ENCODE measurements around the gene PBX3. TPM values are rescaled to one million over a fixed set of nuclear protein-coding genes. Genes with fewer than 3 reads are reported as not detected.

Gene PBX3
- total and polyA plus RNA-seq, 2 of the 13 experiments (the other 11 are each of a cell fraction or from before 2014, with no cell fraction given), result 6.0 to 11.2 TPM

DNA sequence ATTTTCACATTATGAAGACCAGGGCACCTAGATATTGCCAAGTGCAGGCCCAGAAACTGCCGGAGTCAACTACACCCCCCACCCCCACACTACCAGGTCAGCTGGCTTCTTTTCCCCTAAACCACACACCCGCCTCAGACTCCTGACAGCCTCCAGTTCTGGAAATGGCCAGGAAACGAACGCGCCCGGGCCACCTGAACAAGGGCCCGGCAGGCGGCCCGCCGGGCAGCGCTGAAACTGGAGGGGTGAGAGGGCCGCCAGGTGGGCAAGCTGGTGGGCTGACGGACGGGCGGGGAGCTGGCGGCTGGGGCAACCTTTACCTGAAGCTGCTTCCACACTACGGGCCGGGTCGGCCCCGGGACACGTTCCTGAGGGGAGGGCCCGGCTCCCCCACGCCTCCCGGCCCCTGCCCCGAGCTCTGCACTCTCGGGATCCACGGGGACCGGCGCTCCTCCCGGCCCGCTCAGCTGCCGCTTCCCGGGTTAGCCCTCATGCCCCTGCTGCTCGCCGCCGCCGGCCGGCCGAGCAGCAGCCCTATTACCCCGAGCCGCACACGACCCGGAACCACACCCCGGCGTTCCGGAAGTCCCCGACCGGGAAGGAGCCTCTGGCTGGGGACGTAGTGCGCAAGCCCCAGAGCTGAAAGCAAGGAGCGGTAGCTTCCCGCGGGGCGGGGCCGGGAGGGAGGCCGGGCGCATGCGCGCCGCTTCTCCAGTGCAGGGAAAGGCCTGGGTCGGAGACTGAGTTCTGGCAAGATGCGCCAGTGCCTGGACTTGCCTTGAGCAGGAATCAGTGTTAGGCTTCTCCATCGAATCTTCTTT, 40.3 kb upstream of the PBX3 start, which contains the start of gene MAPKAP1 (continued):
- no peak for TF ChIP-seq SCMH1 (CRISPR knock-in tag; IDR thresholded peaks at IDR 0.05; ENCODE audit: borderline replicate concordance)
- no peak for TF ChIP-seq TCF7L2 (IDR thresholded peaks at IDR 0.05; ENCODE audit: low read depth, low read length)
- TF ChIP-seq ZNF44 (CRISPR knock-in tag; IDR thresholded peaks at IDR 0.05), result no peak
- peak; percentile 71 to 91 for TF ChIP-seq POLR2A (IDR thresholded peaks at IDR 0.05; ENCODE audit: insufficient read depth in 1 of 2, low read depth in 2 of 2, low read length in 2 of 2)
- TF ChIP-seq ZNF260 (CRISPR knock-in tag; IDR thresholded peaks at IDR 0.05; ENCODE audit: borderline replicate concordance, low read depth), result no peak
- no peak for TF ChIP-seq NCOA5 (CRISPR knock-in tag; IDR thresholded peaks at IDR 0.05)
- no peak for TF ChIP-seq CHCHD3 (CRISPR knock-in tag; IDR thresholded peaks at IDR 0.05)
- peak; percentile 97 for TF ChIP-seq RBFOX2 (IDR thresholded peaks at IDR 0.05; ENCODE audit: low read depth, low read length)
- no peak; the same call in 1 of the 2 replicates for TF ChIP-seq ZKSCAN8 (CRISPR knock-in tag; IDR thresholded peaks at IDR 0.05; ENCODE audit: borderline replicate concordance)
- no peak for TF ChIP-seq MBNL3 (CRISPR knock-in tag; conservative IDR thresholded peaks at IDR 0.05)
- TF ChIP-seq ZMYM2 (CRISPR knock-in tag; IDR thresholded peaks at IDR 0.05), result no peak
- TF ChIP-seq NR1H2 (CRISPR knock-in tag; IDR thresholded peaks at IDR 0.05; ENCODE audit: borderline replicate concordance, low read depth), result no peak
- no peak for TF ChIP-seq ZNF577 (CRISPR knock-in tag; IDR thresholded peaks at IDR 0.05; ENCODE audit: borderline replicate concordance, low read depth)
- no peak for TF ChIP-seq TCF12 (IDR thresholded peaks at IDR 0.05)
- TF ChIP-seq TCF12 (CRISPR knock-in tag; IDR thresholded peaks at IDR 0.05), result no peak
- no peak for TF ChIP-seq MAFG (CRISPR knock-in tag; IDR thresholded peaks at IDR 0.05)
- TF ChIP-seq ZNF839 (CRISPR knock-in tag; IDR thresholded peaks at IDR 0.05; ENCODE audit: borderline replicate concordance), result no peak
- TF ChIP-seq REL (CRISPR knock-in tag; conservative IDR thresholded peaks at IDR 0.05), result no peak
- TF ChIP-seq, protein P1, sequence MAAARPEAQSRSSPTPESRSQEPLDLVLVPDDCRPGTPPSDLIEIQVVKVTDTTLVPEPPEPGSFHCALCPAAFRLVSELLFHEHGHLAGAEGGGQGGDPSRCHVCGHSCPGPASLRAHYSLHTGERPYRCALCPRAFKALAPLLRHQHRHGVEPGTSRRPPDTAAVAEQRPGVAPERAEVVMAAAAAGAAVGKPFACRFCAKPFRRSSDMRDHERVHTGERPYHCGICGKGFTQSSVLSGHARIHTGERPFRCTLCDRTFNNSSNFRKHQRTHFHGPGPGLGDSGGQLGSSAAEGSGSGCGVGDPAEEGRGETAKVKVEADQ (CRISPR knock-in tag; IDR thresholded peaks at IDR 0.05; ENCODE audit: borderline replicate concordance), result peak; percentile 42; the same call in 1 of the 2 replicates
- TF ChIP-seq, protein P2, sequence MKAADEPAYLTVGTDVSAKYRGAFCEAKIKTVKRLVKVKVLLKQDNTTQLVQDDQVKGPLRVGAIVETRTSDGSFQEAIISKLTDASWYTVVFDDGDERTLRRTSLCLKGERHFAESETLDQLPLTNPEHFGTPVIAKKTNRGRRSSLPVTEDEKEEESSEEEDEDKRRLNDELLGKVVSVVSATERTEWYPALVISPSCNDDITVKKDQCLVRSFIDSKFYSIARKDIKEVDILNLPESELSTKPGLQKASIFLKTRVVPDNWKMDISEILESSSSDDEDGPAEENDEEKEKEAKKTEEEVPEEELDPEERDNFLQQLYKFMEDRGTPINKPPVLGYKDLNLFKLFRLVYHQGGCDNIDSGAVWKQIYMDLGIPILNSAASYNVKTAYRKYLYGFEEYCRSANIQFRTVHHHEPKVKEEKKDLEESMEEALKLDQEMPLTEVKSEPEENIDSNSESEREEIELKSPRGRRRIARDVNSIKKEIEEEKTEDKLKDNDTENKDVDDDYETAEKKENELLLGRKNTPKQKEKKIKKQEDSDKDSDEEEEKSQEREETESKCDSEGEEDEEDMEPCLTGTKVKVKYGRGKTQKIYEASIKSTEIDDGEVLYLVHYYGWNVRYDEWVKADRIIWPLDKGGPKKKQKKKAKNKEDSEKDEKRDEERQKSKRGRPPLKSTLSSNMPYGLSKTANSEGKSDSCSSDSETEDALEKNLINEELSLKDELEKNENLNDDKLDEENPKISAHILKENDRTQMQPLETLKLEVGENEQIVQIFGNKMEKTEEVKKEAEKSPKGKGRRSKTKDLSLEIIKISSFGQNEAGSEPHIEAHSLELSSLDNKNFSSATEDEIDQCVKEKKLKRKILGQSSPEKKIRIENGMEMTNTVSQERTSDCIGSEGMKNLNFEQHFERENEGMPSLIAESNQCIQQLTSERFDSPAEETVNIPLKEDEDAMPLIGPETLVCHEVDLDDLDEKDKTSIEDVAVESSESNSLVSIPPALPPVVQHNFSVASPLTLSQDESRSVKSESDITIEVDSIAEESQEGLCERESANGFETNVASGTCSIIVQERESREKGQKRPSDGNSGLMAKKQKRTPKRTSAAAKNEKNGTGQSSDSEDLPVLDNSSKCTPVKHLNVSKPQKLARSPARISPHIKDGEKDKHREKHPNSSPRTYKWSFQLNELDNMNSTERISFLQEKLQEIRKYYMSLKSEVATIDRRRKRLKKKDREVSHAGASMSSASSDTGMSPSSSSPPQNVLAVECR (CRISPR knock-in tag; IDR thresholded peaks at IDR 0.05; ENCODE audit: borderline replicate concordance), result peak; percentile 91
- TF ChIP-seq KDM3A (CRISPR knock-in tag; IDR thresholded peaks at IDR 0.05; ENCODE audit: low read depth), result peak; percentile 82; the same call in 1 of the 2 replicates
- TF ChIP-seq GLI4 (CRISPR knock-in tag; IDR thresholded peaks at IDR 0.05; ENCODE audit: borderline replicate concordance), result no peak
- no peak for TF ChIP-seq NFIC (IDR thresholded peaks at IDR 0.05; ENCODE audit: low read length)
- TF ChIP-seq FOXK2 (IDR thresholded peaks at IDR 0.05), result no peak
- TF ChIP-seq ZNF572 (CRISPR knock-in tag; IDR thresholded peaks at IDR 0.05), result no peak
- TF ChIP-seq, protein P3, sequence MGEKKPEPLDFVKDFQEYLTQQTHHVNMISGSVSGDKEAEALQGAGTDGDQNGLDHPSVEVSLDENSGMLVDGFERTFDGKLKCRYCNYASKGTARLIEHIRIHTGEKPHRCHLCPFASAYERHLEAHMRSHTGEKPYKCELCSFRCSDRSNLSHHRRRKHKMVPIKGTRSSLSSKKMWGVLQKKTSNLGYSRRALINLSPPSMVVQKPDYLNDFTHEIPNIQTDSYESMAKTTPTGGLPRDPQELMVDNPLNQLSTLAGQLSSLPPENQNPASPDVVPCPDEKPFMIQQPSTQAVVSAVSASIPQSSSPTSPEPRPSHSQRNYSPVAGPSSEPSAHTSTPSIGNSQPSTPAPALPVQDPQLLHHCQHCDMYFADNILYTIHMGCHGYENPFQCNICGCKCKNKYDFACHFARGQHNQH (CRISPR knock-in tag; IDR thresholded peaks at IDR 0.05), result no peak

Measured in HepG2 (cell line).